GM20000 (cell line): ENCODE data around the gene USO1.

Source experiments
- DNase-seq: peaks from one replicate; pipeline ENCODE4 v3.0.0; 2012; ENCODE audit warnings: low spot score
- CTCF ChIP-seq: IDR thresholded peaks from 2 replicates; pipeline ENCODE4 v1.5.1; 2012; ENCODE audit warnings: mild to moderate bottlenecking, control low read depth; ENCODE audit errors: extremely low read depth, missing control alignments

The USO1 gene

GRCh38 chr4:75817901-75818300, 93.5 kb downstream of the USO1 start:
- TF ChIP-seq CTCF: no peak
- no peak for DNase-seq

GRCh38 chr4:75819121-75819520, 94.7 kb downstream of the USO1 start:
- no peak for TF ChIP-seq CTCF
- no peak for DNase-seq

- DNase-seq: no peak
- no peak for TF ChIP-seq CTCF
These were observed 95.8 kb downstream of the USO1 start for GRCh38 chr4:75820197-75820596.

- DNase-seq: no peak
- TF ChIP-seq CTCF: no peak
These were observed 96.3 kb downstream of the USO1 start for GRCh38 chr4:75820676-75821075.

GRCh38 chr4:75821216-75821615, 96.8 kb downstream of the USO1 start:
- TF ChIP-seq CTCF: no peak
- DNase-seq: no peak

- no peak for TF ChIP-seq CTCF
- no peak for DNase-seq
These were observed 97.6 kb downstream of the USO1 start for GRCh38 chr4:75821966-75822365.

GRCh38 chr4:75822416-75822815, 98.0 kb downstream of the USO1 start:
- no peak for DNase-seq
- no peak for TF ChIP-seq CTCF

GRCh38 chr4:75823812-75824211, 99.4 kb downstream of the USO1 start:
- TF ChIP-seq CTCF: no peak
- no peak for DNase-seq
